H1 (cell line): Measurements from ENCODE around the gene GRK6. TPM values are rescaled to one million over a fixed set of nuclear protein-coding genes. Genes with fewer than 3 reads are reported as not detected.

Source experiments
- POLR2A ChIP-seq, 2 experiments: IDR thresholded peaks; 1 replicate in 1 of 2; 2 replicates in 1 of 2; pipeline ENCODE4 v1.6.1; 2011; ENCODE audit warnings: low read depth in 2 of 2, low read length in 2 of 2, mild to moderate bottlenecking in 2 of 2; ENCODE audit errors: control extremely low read depth in 1 of 2
- polyA plus RNA-seq, 7 experiments: library from polyadenylated mRNA; depleted of rRNA in 3 of 7; stranded (reverse) in 5 of 7; unstranded in 2 of 7; fragments of >200 nt in 5 of 7; fragments of 200-250 nt in 2 of 7; gene quantifications; 1 replicate in 5 of 7; 2 replicates in 1 of 7; 4 replicates in 1 of 7; pipeline versions ENCODE4 v1.2.1 to v1.2.3, GENCODE V29; 2011 to 2013; ENCODE audit warnings: missing spikeins in 2 of 7, mixed read lengths in 2 of 7
- total RNA-seq: library from RNA; stranded (reverse); fragmentation: NEBNext Ultra II Directional; extraction: Animal tissue kit (Norgen Biotek cat#: 25700); gene quantifications from 2 replicates; pipeline ENCODE4 v1.2.1, GENCODE V29; 2021

Gene GRK6
- total and polyA plus RNA-seq, 2 of the 8 experiments (the other 6 are each of a cell fraction or from before 2014, with no cell fraction given) = 31.8 to 57.8 TPM

GRCh38 chr5:177445052-177445916 is 18.8 kb downstream of the GRK6 start (continued):
- peak in 1 of 2 experiments; percentile 36; a peak in 1 of 3 replicates for TF ChIP-seq POLR2A (IDR thresholded peaks at IDR 0.05; ENCODE audit: control extremely low read depth in 1 of 2, low read depth in 2 of 2, low read length in 2 of 2)
